OCI-LY1 (cell line): ENCODE measurements around the gene OGT.
"Not testable (repeated sequence)": the region's sequence is repeated elsewhere in the genome, so short reads cannot be mapped to it uniquely, and the experiment has no call there.

Experiments
- H2AFZ ChIP-seq: fragments of 200-600 bp; sonication (generic), shearing (Covaris generic); 2 replicates; pipeline ENCODE4 v1.6.0; 2014; ENCODE audit warnings: antibody characterized with exemption, mild to moderate bottlenecking, low read length
- H3F3A ChIP-seq: fragments of 200-600 bp; sonication (generic), shearing (Covaris generic); 2 replicates; pipeline ENCODE4 v1.6.0; 2014; ENCODE audit warnings: mild to moderate bottlenecking, antibody characterized with exemption, low read length, moderate library complexity; ENCODE audit not compliant: insufficient read depth
- H3K27ac ChIP-seq: fragments of 200-600 bp; sonication (generic); 2 replicates; pipeline ENCODE4 v1.5.1; 2014; ENCODE audit warnings: low read length, mixed run types, mild to moderate bottlenecking, low read depth; ENCODE audit not compliant: poor library complexity, severe bottlenecking
- H3K27me3 ChIP-seq: fragments of 200-600 bp; sonication (generic); 2 replicates; pipeline ENCODE4 v1.6.0; 2014; ENCODE audit warnings: antibody characterized with exemption, mild to moderate bottlenecking, low read length, moderate library complexity; ENCODE audit not compliant: insufficient read depth
- H3K36me3 ChIP-seq: fragments of 200-600 bp; sonication (generic); 2 replicates; pipeline ENCODE4 v1.6.1; 2014; ENCODE audit warnings: mild to moderate bottlenecking, antibody characterized with exemption, low read length, moderate library complexity, mixed read lengths; ENCODE audit not compliant: insufficient read depth
- H3K4me1 ChIP-seq: fragments of 200-600 bp; sonication (generic); 2 replicates; pipeline ENCODE4 v1.5.1; 2014; ENCODE audit warnings: mild to moderate bottlenecking, low read length, moderate library complexity; ENCODE audit not compliant: insufficient read depth, severe bottlenecking
- H3K4me2 ChIP-seq: fragments of 200-600 bp; sonication (generic), shearing (Covaris generic); 2 replicates; pipeline ENCODE4 v1.6.1; 2014; ENCODE audit warnings: low read length
- H3K4me3 ChIP-seq: fragments of 200-600 bp; sonication (generic); 2 replicates; pipeline ENCODE4 v1.5.1; 2014; ENCODE audit warnings: low read length, low read depth, mild to moderate bottlenecking, mixed read lengths; ENCODE audit not compliant: poor library complexity, severe bottlenecking
- H3K79me2 ChIP-seq: fragments of 200-600 bp; shearing (Covaris generic); 2 replicates; pipeline ENCODE4 v1.6.1; 2016; ENCODE audit warnings: mixed run types, low read length, mixed read lengths; ENCODE audit not compliant: insufficient read depth
- H3K9ac ChIP-seq: fragments of 200-600 bp; sonication (generic), shearing (Covaris generic); 2 replicates; pipeline ENCODE4 v1.6.1; 2014; ENCODE audit warnings: mild to moderate bottlenecking, low read length, mixed read lengths
- H3K9me2 ChIP-seq: fragments of 200-600 bp; sonication (generic), shearing (Covaris generic); 2 replicates; pipeline ENCODE4 v1.6.1; 2014; ENCODE audit warnings: low read depth, mild to moderate bottlenecking, low read length, mixed read lengths
- H3K9me3 ChIP-seq: fragments of 200-600 bp; shearing (Covaris generic); 2 replicates; pipeline ENCODE4 v1.6.1; 2014; ENCODE audit warnings: low read length, mixed read lengths
- H4K20me1 ChIP-seq: fragments of 200-600 bp; sonication (generic), shearing (Covaris generic); 2 replicates; pipeline ENCODE4 v1.6.0; 2016; ENCODE audit warnings: mild to moderate bottlenecking, low read length; ENCODE audit not compliant: insufficient read depth
- EZH2 ChIP-seq: fragments of 200-600 bp; sonication (generic), shearing (Covaris generic); IDR thresholded peaks from 2 replicates; pipeline ENCODE4 v1.8.0; 2017; ENCODE audit warnings: borderline replicate concordance, mixed run types, mild to moderate bottlenecking, antibody characterized with exemption, low read length, moderate library complexity, mixed read lengths
- TF ChIP-seq, protein P1 (sequence below): fragments of 200-600 bp; sonication (generic), shearing (Covaris generic); IDR thresholded peaks from 2 replicates; pipeline ENCODE4 v1.5.1; 2017; ENCODE audit warnings: mild to moderate bottlenecking, antibody characterized with exemption, low read length, moderate library complexity, mixed read lengths

OGT gene

DNA sequence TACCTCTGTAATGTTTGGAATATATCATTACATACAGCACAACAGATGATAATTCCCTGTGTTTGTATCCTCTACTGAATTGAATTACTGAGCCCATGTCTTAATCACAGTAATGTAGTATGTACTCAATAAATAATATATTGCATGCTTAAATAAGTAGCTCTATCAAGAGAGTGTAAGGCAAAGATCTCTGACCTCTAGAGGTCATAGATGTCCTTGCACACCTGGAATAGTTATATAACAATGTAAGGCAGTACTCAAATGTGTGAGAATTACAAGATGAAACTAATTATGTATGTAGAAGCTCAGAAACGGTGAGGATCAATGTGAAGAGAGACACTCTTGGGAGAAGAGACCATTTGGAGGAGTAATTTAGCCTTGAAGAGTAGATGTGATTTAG is 31.0 kb downstream of the OGT start:
- no peak overlapping the region for H3K4me3 ChIP-seq
- H3K9ac ChIP-seq, result no peak overlapping the region
- H3K4me1 ChIP-seq, result no peaks in the 10 kb centered on the region
- H4K20me1 ChIP-seq, result no peaks in the 10 kb centered on the region
- H3K27ac ChIP-seq, result no peak overlapping the region
- peaks cover 91% of the 10 kb centered on the region for H3K36me3 ChIP-seq
- no peak overlapping the region for H3K4me2 ChIP-seq
- no peaks in the 10 kb centered on the region for H3K9me3 ChIP-seq
- no peaks in the 10 kb centered on the region for H3K9me2 ChIP-seq
- no peaks in the 10 kb centered on the region for H3K79me2 ChIP-seq
- H3K27me3 ChIP-seq, result no peaks in the 10 kb centered on the region
- H2AFZ ChIP-seq, result no peak overlapping the region
- TF ChIP-seq, protein P1, sequence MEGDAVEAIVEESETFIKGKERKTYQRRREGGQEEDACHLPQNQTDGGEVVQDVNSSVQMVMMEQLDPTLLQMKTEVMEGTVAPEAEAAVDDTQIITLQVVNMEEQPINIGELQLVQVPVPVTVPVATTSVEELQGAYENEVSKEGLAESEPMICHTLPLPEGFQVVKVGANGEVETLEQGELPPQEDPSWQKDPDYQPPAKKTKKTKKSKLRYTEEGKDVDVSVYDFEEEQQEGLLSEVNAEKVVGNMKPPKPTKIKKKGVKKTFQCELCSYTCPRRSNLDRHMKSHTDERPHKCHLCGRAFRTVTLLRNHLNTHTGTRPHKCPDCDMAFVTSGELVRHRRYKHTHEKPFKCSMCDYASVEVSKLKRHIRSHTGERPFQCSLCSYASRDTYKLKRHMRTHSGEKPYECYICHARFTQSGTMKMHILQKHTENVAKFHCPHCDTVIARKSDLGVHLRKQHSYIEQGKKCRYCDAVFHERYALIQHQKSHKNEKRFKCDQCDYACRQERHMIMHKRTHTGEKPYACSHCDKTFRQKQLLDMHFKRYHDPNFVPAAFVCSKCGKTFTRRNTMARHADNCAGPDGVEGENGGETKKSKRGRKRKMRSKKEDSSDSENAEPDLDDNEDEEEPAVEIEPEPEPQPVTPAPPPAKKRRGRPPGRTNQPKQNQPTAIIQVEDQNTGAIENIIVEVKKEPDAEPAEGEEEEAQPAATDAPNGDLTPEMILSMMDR, result peak; percentile 24; the same call in 1 of the 2 replicates
- TF ChIP-seq EZH2, result no peak
- H3F3A ChIP-seq, result no peaks in the 10 kb centered on the region

DNA sequence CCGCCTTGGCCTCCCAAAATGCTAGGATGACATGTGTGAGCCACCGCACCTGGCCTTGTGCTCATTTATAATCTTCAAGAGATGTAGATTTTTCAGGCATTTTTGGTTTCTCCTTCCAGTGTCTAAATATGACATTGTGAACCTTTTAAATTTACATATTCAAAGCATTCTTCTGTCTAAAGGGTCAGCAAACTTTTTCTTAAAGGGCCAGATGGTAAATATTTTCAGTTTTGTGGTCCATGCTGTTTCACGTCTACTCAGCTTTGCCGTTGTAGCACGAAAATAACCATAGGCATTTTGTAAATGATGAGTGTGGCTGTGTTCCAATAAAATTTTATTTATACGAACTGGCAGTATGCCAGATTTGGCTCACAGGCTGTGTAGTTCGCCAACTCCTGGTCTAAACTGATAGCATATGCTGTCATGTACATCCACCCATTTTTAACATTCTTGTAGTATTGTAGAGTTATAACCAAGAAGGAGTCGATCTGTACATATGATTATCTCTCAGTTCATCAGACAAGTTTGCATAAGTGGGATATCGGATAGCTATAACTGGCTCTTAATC is 32.7 kb downstream of the OGT start:
- no peaks in the 10 kb centered on the region for H3K27me3 ChIP-seq
- no peaks in the 10 kb centered on the region for H3K79me2 ChIP-seq
- H3K27ac ChIP-seq, result no peak overlapping the region
- H3K36me3 ChIP-seq, result peaks cover 87% of the 10 kb centered on the region
- H3K9me3 ChIP-seq, result no peaks in the 10 kb centered on the region
- H3F3A ChIP-seq, result no peaks in the 10 kb centered on the region
- H3K4me3 ChIP-seq, result no peak overlapping the region
- no peaks in the 10 kb centered on the region for H4K20me1 ChIP-seq
- no peaks in the 10 kb centered on the region for H3K4me1 ChIP-seq
- no peaks in the 10 kb centered on the region for H3K9me2 ChIP-seq
- no peak overlapping the region for H2AFZ ChIP-seq
- no peak overlapping the region for H3K4me2 ChIP-seq
- no peak overlapping the region for H3K9ac ChIP-seq
- TF ChIP-seq, protein P1, result no peak
- TF ChIP-seq EZH2, result no peak

DNA sequence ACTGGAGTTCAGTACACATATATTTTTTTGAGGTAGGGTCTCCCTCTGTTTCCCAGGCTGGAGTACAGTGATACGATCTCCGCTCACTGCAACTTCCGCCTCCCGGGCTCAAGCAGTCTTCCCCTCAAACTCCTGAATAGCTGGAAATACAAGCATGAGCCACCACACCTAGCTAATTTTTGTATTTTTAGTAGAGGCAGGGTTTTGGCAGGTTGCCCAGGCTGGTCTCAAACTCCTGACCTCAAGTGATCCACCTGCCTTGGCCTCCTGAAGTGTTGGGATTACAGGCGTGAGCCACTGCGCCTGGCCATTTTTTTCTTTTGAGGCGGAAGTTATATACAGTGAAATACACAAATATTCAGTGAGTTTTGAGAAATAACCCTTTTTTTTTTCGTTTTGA is 38.5 kb downstream of the OGT start:
- not testable (repeated sequence) for H3K9me2 ChIP-seq, H2AFZ ChIP-seq, H4K20me1 ChIP-seq, H3K4me3 ChIP-seq, H3K4me2 ChIP-seq, H3K4me1 ChIP-seq, H3K27ac ChIP-seq, H3K27me3 ChIP-seq, H3K9me3 ChIP-seq, H3K79me2 ChIP-seq, H3K9ac ChIP-seq, H3F3A ChIP-seq
- peaks cover 85% of the 10 kb centered on the region for H3K36me3 ChIP-seq

DNA sequence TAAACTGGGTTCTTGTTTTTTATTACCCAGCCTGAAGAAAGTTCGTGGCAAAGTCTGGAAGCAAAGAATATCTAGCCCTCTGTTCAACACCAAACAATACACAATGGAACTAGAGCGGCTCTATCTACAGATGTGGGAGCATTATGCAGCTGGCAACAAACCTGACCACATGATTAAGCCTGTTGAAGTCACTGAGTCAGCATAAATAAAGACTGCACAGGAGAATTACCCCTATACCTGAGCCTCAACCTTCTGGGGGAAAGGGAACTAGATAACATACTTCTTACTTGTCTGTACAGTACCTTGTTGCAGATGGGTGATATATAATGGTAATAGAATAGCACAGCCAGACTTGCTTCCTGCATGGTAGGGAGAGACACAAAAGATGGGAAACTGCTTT is 40.7 kb downstream of the OGT start:
- Histone ChIP-seq H3K4me3 (no peak overlapping the region), H3K9ac (no peak overlapping the region), H3K4me2 (no peak overlapping the region), H3K27me3 (no peaks in the 10 kb centered on the region), H3K9me2 (no peaks in the 10 kb centered on the region), H3K9me3 (no peaks in the 10 kb centered on the region), H4K20me1 (no peaks in the 10 kb centered on the region), H3F3A (no peaks in the 10 kb centered on the region), H2AFZ (no peak overlapping the region), H3K36me3 (peaks cover 68% of the 10 kb centered on the region), H3K4me1 (no peaks in the 10 kb centered on the region), H3K27ac (no peak overlapping the region), H3K79me2 (no peaks in the 10 kb centered on the region)
- TF ChIP-seq, protein P1, result no peak
- TF ChIP-seq EZH2, result no peak
